ENCODE measurements around the gene GET4.
"Not testable (repeated sequence)": the region's sequence is repeated elsewhere in the genome, so short reads cannot be mapped to it uniquely, and the experiment has no call there.

GET4 gene

GRCh38 chr7:901388-902154, 25.2 kb downstream of the GET4 start:
- DNase-seq = no peak

GRCh38 chr7:902996-903395, 26.6 kb downstream of the GET4 start:
- DNase-seq = no peak

DNA sequence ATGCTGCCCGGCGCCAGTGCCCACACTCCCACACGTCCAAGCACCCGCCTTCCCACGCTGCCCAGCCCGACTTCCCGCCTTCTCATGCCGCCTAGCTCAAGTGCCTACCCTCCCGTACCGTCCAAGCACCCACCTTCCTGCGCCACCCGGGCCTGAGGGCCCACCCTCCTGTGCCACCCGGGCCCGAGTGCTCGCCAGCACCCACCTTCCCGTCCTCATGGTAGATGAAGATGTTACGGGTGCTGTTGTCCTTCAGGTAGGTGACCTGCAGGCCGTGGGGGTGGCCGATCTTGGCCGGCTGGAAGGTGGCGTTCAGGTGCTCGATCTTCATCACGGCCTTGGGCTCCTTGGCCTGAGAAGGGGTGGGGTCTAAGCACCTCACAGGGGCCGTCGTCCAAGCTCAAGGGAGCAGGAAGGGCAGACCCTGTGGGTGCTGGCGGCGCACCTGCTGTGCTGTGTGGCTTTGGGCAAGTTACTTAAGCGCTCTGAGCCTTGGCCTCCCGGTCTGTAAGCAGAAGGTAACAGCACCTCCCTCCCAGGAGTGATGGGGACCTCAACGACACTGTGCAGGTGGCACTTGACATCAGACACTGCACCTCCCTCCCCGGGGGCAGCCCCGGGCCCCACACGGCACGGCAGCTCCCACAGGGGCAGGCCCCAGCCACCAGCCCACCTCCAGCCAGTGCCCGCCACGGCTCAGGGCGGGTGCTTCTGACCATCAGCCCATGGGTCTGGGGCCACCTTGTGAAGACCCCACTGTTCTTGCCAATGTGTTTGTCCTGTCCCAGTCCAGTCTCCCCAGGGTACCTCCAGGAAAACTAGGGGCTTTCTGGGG, 27.8 kb downstream of the GET4 start:
- no peak for DNase-seq

DNA sequence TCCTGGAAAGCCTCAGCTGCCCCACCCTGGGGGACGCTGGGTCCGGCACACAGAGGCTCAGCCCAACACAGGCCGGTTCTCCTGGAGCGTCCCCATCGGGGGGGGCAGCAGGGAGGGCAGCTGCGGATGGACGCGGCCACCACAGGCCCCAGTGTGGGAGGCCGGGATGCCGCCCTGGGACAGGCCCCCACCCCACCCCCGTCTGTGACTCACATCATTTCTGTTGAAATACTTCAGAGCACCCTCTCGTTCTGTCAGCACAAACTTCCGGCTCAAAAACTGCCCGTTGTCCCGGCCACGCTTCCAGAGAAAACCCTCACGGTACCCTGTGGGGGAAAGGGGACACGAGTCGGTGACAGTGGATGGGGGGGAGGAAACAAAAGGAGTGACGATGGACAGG, 28.5 kb downstream of the GET4 start:
- DNase-seq = no peak

DNA sequence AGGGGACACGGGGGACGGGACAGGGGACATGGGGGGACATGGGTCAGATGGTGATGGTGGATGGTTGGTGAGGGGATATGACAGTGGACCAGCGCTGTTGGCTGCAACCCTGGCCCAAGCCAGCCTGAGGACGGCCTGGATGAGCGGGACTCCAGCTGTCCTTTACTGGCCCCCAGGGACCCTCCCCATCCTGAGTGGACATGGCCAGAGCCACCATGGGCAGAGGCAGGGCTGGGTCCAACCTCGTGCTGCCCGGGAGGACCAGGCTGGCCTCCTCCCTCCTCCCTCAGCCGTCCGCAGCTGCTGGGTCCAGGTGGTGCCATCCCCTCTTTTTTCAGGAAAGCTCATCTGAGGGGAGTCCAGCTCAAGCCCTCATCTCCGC, 30.4 kb downstream of the GET4 start:
- DNase-seq = no peak

DNA sequence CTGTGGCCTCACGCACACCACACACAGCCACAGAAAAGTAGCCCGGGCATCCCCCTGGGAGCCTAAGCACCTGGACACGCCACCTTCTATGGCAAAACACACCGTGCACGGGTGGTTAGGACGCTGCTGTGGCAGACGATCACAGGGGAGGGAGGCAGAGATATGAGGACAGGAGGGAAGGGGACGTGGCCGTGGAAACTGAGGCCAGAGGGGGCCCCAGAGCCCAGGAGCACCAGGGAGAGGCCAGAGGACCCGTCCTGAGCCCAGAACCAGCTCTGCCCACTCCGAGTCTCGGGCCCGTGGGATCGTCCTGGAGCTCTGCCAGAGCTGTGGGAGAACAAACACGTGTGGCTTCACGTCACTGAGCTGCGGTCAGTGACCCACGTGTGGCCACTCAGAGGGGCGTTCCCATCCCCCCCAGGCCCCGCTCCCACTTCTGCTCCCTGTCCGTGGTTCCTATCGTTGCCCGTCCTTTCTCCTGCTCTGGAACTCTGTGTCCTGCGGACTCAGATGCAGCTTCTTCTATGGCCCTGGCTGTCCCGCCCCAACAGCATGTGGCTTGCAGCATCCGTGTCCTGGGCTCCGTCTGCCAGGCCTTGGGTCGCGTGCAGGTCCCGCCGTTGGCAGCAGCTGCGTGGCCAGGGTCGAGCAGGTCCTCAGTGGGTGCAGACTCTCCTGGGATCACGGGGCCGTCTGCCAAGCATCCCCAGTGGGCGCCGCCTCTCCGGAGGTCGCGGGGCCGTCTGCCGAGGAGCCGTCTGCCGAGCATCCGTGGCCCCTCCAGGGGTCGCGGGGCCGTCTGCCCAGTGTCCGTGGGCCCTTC, 31.0 kb downstream of the GET4 start:
- no peak for DNase-seq

DNA sequence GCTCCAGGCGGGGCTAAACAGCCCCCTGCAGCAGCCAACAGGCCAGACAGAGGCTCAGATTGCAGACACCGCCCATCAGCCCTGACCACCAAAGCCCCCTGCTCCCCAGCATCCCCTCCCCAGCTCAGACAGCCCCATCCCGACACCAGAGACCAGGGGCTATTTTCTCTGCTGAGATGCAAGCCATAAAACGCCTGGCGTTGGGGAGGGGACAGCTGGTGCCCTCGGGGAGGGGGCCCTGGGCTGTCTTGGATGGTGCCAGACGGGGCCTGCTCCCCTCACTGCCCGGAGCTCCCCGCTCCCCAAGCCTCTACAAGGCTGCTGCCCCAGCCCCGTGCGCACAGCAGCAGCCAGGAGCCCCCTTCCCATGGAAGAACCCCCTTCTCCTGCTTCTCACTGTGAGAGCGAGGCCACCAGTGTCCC, 31.8 kb downstream of the GET4 start:
- DNase-seq = no peak

DNA sequence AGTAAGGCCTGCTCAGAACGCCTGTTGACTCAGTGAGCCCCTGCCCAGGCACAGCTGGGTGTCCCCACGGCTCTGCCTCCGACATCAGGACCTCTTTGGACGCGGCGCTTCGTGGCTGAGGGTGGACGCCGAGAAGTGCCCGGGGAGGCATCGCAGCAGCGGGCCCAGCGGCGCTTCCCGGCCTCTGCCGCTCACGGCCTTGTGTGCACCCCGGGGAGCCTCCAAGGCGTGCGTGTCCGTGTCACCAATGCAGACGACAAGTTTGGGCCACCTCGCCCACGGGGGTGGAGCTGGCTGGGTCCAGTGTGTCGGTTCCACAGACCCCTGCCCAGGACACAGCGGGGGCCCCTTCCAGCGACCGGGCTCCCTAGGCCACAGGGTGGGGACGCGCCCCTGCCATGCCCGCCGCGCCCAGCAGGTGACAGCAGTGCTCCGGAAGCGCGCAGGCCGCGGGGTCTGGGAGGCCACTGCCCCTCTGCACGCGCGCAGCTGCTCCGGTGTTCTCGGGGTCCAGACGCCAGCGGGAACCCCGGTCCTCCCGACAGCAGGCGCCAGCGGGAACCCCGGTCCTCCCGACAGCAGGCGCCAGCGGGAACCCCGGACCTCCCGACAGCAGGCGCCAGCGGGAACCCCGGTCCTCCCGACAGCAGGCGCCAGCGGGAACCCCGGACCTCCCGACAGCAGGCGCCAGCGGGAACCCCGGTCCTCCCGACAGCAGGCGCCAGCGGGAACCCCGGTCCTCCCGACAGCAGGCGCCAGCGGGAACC, 32.4 kb downstream of the GET4 start:
- DNase-seq = not testable (repeated sequence)

GRCh38 chr7:909358-910329, 33.3 kb downstream of the GET4 start:
- no peak for DNase-seq

- DNase-seq = no peak
Observed at GRCh38 chr7:910441-910861, 34.1 kb downstream of the GET4 start.

DNA sequence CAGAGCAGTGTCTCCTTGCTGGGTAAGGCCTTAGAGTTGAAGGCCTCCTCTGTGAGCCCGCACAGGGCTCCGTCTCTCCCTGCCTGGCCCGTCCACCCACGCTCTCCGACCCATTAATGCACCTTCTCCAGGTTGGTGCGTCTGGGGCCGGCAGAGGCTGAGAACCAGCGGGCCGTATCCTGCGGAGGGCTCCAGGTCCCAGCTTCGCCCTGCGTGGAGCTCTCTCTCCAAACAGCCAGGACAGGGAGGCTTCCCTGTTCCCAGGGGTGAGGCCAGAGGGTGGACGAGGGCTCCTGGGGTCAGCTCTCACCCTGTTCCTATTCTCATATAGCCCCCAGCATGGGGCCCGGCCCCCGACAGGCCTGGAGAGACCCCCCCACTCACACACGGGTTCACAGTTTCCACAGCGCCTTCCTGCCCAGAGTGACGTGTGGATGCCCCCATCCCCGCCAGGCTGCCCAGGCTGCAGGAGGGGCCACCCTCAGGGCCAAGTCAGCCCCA, 34.6 kb downstream of the GET4 start:
- no peak for DNase-seq

DNA sequence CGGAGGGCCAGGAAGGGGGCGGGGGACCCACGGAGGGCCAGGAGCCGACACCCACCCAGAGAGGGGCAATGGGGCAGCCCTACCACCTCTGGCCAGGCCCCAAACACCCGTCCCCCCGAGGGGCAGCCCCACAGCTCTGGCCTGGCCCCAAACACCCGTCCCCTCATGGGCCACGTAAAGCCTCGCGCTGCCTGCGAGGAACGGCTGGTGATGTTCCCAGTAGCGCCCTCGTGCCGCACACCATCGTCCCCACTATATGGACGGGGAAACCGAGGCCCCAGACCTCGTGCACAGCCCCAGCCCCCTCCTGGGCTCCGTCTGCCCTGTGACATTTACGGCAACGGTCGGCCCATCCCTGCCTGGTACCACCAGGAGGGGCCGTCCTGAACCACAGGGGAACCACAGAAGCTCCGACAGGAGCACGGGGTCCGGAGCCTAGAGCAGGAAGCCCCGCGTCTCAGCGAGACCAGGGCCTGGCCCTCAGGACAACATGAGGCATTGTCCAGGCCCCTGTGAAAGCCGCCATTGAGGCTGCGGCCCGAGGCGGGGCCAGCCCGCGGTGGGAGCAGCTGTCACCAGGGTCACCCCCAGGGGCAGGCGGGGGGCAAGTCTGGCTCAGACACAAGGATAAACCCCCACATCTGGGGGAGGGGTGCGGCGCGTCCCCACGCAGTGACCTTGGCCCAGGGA, 35.6 kb downstream of the GET4 start:
- DNase-seq = no peak

DNA sequence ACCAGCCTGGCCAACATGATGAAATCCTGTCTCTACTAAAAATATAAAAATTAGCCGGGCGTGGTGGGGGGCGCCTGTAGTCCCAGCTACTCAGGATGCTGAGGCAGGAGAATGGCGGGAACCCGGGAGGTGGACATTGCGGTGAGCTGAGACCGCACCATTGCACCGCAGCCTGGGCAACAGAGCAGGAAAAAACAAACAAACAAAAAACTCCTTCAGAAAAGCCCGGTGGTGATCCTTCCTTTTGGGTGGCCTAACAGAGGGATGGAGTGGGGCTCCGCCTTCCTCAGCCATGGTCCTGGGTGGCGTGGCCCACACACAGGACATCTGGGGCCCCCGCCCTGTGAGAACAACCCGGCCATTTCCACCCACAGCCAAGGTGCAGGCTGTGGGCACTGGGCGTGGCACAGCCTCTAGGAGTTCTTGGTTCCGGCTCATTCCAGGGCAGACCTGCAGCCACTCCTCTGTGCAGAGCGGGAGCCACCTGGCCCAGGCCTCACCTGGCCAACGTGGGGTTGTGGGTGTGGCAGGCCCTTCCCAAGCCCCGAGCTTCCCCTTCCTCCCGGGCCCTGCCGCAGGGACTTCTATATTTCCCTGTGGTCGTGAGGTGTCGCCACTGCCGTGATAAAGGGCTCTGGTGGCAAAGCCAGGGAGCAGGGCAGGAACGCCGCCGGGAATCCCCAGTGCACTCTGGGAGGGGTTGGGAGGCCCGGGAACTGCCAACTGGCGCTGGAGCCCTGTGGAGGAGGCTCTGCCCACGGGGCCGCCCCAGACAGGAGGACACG, 37.6 kb downstream of the GET4 start:
- DNase-seq = no peak

GRCh38 chr7:914521-915194, 38.3 kb downstream of the GET4 start:
- DNase-seq = no peak

GRCh38 chr7:915291-916218, 39.2 kb downstream of the GET4 start:
- DNase-seq = no peak

GRCh38 chr7:916291-916941, 40.1 kb downstream of the GET4 start:
- no peak for DNase-seq

All from NK-92 treated with Interleukin-12 subunit alpha and Interleukin-12 subunit beta, amount 100 ng/mL, for 24 hours (cell line).